ENCODE measurements around the gene CBX7.

GRCh38 chr22:39130152-39130704 is 22.3 kb downstream of the CBX7 start:
- TF ChIP-seq SMC3 (conservative IDR thresholded peaks at IDR 0.05; ENCODE audit: insufficient read depth, low read depth, low read length) (no peak), EZH2 (IDR thresholded peaks at IDR 0.05; ENCODE audit: borderline replicate concordance, low read depth, low read length) (no peak), NFIC (IDR thresholded peaks at IDR 0.05) (no peak), ELK1 (CRISPR knock-in tag; IDR thresholded peaks at IDR 0.05) (no peak), CTCF (IDR thresholded peaks at IDR 0.05 in 2 of 3, conservative IDR thresholded peaks at IDR 0.05 in 1 of 3; ENCODE audit: insufficient read depth in 2 of 3, low read depth in 1 of 3, low read length in 3 of 3) (no peak), YY1 (IDR thresholded peaks at IDR 0.05; ENCODE audit: borderline replicate concordance in 1 of 3, control insufficient read depth in 1 of 3, extremely low read depth in 1 of 3, insufficient read depth in 3 of 3, insufficient read length in 1 of 3, insufficient replicate concordance in 2 of 3, low read depth in 1 of 3, low read length in 2 of 3) (no peak), CHD2 (IDR thresholded peaks at IDR 0.05; ENCODE audit: low read depth, low read length) (no peak), TFAM (CRISPR knock-in tag; conservative IDR thresholded peaks at IDR 0.05) (no peak), SAFB (IDR thresholded peaks at IDR 0.05; ENCODE audit: borderline replicate concordance, low read depth, low read length) (no peak), ELF1 (tag; IDR thresholded peaks at IDR 0.05) (no peak), NONO (IDR thresholded peaks at IDR 0.05; ENCODE audit: low read depth in 2 of 2, low read length in 1 of 2) (no peak), FOSL1 (tag; conservative IDR thresholded peaks at IDR 0.05) (no peak), BHLHE40 (IDR thresholded peaks at IDR 0.05; ENCODE audit: low read length) (no peak)

Data from K562 (cell line).